Right lobe of liver (tissue), 4 donors: ENCODE measurements around the gene MAGI1.

Source experiments
- CTCF ChIP-seq, 4 donors: fragments of 200-600 bp in 3 of 4; fragments of 450-650 bp in 1 of 4; IDR thresholded peaks; one replicate each; pipeline versions ENCODE4 v1.5.1 to v1.8.0; 2016 to 2022; ENCODE audit warnings: antibody characterized with exemption in 4 of 4, mild to moderate bottlenecking in 2 of 4
- POLR2A ChIP-seq: fragments of 450-650 bp; IDR thresholded peaks from one replicate; pipeline ENCODE4 v1.6.1; 2017; ENCODE audit warnings: antibody characterized with exemption, mild to moderate bottlenecking
- donor health status: DM: no; HTN: no; CAD: no.
- donor health status: DM: no; HTN: no; CAD: no.
- donor health status: DM: no; HTN: yes; CAD: no.

GRCh38 chr3:65569845-65570405, 468.8 kb downstream of the MAGI1 start:
- peak in 2 of 4 donors; percentile 5 to 14 for TF ChIP-seq CTCF (IDR thresholded peaks at IDR 0.05)
- TF ChIP-seq POLR2A: no peak
